Stimulated activated CD8-positive, alpha-beta memory T cell treated with anti-CD3 and anti-CD28 coated beads, Interleukin-4, amount 100 ng/mL, for 24 hours (primary cell): Measurements from ENCODE around the gene H19.

Source experiments
- DNase-seq: peaks from one replicate; pipeline ENCODE4 v3.0.0-alpha.2; 2020; ENCODE audit warnings: low read depth

H19 gene

GRCh38 chr11:1997755-1998154 lies at the start of gene H19:
Gene H19, minus strand, starts transcription at chr11:1997842.
- no peak for DNase-seq

DNA sequence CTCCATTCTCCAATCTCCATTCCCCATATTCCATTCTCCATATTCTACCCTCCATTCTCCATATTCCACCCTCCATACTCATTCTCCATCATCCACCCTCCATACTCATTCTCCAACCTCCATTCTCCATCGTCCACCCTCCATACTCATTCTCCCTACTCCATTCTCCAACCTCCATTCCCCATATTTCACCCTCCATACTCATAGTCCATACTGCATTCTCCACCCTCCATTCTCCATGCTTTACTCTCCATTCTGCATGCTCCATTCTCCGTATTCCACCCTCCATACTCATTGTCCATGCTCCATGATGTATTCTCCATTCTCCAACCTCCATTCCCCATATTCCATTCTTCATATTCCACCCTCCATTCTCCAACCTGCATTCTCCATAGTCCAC lies 44.3 kb upstream of the H19 start:
- no peak for DNase-seq

DNA sequence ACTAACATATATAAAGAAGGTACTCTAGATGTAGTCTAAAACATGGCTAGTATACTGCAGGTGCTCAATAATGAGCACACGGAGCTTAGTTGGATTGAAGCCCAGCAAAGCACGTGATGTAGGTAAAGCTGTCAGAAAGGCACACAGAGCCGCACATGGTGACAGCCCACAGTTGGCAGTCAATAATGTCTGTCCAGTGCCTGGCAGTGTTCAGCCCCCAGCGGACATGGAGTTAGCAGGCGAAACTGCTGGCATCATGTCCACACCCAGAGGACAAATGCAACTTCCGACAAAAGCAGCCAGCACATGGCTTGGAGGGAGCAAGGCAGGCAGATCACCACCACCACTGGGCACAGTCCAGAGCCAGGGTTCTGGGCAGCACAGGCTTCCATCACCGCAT lies 43.5 kb upstream of the H19 start:
- DNase-seq, result no peak

DNA sequence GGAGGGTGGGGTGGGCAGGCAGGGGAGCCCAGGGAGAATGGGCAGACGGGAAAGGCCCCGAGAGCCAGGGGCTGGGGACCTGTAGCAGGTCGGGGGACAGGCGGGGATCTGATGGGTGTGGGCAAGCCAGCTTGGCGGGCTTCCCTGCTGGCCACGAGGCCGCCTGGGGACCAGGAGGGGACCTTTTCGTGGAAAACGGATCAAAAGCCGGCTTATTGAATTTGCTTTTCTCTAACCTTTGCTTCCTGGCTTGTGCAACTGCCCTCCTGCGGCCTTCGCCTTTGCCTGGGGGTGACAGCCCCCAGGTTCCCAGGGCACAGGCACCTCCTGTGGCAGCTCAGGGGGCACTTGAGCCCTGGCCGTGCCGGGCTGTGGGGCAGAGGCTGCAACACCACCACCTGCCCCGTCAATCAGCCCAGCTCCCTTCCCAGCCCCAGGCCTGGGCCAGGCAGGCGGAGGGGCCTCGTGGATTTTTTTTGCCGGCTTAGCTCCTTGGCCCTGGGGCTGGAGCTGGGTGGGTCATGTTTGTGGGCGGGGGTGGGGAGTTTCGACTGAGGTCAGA lies 41.6 kb upstream of the H19 start:
- DNase-seq, result no peak

- no peak for DNase-seq
Measured at GRCh38 chr11:2036863-2037486, 39.3 kb upstream of the H19 start.

GRCh38 chr11:2035382-2035781 lies 37.7 kb upstream of the H19 start:
- no peak for DNase-seq

DNA sequence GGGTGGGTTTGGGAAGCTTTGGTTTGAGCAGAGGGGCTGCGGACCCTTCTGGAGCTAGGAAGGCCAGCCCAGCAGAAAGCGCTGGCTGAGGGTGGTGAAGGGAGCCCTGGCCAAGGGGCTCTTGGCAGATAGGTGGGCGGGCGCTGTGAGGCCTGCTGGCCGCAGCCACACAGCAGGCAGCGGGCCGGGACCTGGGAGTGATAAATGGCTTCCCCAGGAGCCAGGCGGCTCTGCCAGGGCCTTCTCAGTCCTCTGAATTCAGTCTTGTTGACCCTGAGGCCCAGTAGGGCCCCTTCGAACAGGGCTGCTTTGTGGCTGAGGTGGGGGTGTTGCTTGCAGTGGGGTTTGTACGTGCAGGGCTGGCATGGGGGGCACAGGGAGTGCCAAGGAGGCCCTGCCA lies 33.4 kb upstream of the H19 start:
- DNase-seq, result no peak

DNA sequence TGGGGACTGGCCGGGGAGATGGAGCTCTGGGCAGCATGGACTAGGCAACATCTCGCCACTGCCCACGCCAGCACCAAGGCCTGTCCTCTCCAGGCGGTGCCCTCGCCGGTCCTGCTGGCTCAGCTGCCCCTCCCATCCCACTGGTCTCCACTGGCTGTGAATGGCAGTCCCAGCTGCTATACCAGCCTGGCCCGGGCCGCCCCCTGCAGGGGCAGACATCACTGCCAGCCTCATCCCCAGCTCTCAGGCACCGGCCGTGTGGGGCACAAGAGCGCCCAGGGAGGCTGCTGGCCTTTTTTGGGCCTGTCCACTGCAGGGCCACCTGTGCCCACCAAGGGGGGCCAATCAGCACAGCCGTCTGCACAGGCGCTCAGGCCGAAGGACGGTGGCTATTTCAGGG lies 30.1 kb upstream of the H19 start:
- DNase-seq, result no peak

- no peak for DNase-seq
Measured at GRCh38 chr11:2015025-2015424, 17.4 kb upstream of the H19 start.

DNA sequence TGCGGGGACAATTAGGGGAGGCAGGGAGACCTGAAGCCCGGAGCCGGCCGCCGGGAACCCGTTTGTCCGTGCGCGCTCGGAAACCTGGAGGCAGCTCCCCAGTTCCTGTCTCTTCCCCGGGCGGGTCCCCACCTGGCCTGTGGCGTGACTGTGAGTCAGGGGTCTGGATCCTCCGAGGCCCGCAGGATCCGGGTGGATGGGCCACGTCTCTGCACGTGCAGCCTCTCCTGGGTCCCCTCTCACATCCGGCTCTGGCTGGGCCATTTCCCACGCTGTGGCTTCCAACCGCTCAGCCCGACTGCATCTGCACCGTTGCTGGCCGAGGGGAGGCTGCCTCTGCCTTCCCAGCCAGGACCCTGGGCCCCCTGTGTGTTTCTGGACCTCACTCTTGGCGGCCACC lies 14.8 kb upstream of the H19 start:
- DNase-seq, result no peak

GRCh38 chr11:2004466-2004865 lies 6.8 kb upstream of the H19 start:
- no peak for DNase-seq

GRCh38 chr11:2002807-2003206 lies 5.2 kb upstream of the H19 start:
- DNase-seq, result no peak

- DNase-seq, result no peak
Measured at GRCh38 chr11:2002042-2002776, 4.6 kb upstream of the H19 start.

DNA sequence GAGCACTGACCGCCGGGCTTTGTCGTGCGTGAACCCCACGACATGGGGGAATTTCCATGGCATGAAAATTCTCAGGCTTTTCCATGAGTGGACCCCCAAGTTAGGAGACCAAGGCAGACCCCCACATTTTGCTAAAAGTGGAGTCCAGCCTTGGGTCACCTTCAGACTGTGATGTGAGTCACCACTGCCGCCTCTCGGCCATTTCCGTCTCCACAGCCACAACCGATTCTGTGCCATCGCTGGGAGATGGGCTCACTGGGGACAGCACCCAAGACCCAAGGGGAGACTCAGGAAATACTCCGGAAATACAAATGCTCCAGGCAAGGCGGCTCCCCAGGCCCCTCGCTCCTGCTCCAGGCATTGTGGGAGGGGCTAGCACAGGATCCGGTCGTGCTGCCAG lies 1.2 kb upstream of the H19 start:
- no peak for DNase-seq

DNA sequence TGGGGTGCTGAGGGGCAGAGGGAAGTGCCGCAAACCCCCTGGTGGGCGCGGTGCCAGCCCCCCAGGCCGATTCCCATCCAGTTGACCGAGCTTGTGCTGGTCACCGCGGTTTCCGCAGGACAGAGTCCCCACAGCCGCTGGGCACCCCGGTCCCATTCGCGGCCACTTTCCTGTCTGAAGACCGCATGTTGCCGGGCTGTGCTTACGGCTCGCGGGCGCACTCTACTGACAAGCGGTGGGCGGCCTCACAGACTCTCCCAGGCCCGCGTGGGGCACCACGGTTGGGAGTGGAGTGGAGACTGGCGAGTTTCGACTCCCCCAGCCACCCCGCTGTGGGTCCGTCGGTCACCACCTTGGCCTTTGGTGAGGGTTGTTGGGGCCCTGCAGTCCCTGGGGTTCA lies 648 bp upstream of the H19 start:
- DNase-seq, result no peak

DNA sequence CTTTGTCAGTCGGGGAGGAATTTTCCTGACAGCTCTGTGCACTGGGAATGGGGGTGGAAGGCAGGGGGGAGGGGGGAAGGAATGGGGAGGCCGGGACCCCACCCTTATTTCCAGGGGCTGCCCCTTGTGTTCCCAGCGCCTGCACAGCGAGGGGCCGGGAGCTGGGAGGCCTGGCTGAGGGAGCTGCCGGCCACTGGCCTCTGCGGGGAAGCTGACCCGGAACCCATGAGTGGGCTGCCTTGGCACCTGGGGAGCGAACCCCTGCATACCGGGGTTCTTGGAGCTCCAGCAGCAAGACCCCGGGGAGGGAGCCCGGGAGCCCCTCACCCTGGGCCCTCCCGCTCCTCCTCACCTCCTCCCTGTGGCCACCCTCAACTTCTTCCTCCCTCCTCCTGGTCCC lies 3.5 kb downstream of the H19 start:
- DNase-seq, result no peak

DNA sequence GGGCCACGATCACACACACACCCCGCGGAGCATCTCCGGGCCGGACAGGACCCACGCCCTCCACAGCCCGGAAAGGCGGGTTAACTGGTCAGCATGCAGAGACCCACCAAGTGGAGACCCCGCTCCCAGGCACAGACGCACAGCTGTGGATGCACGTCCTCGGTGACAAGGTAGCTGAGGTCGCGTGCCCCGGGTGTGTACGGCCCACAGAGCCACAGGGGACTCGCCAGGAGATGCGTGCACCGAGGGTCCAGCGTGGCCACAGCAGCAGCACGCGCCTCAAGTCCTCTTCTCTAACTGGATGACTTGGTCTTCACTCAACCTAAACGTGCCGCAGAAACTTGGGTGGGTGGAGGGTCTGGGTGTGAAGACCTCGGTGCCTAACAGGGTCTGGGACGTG lies 5.5 kb downstream of the H19 start:
- no peak for DNase-seq

- DNase-seq, result no peak
Measured at GRCh38 chr11:1990872-1991578, 6.6 kb downstream of the H19 start.

DNA sequence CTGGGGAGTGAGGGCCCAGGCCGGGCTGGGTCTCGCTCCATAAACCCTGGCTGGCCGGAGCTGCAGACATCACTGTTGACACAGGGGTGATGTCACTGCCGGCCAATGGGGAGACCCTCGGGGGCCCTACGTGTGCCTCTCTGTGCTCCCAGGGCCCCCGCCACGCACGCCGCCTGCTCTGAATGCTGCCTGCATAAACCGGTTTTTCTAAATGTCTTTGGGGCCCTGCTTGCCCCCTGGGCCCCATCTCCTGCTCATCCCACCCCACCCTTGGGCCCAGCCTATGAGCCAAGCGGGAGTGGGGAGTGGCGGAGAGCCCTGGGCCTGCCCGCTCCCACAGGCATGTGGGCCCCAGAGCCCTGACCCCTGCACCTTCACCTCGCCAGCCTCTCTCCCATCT lies 7.7 kb downstream of the H19 start:
- DNase-seq, result no peak

- DNase-seq, result no peak
Measured at GRCh38 chr11:1988667-1989317, 8.8 kb downstream of the H19 start.

- DNase-seq, result no peak
Measured at GRCh38 chr11:1988174-1988573, 9.5 kb downstream of the H19 start.

DNA sequence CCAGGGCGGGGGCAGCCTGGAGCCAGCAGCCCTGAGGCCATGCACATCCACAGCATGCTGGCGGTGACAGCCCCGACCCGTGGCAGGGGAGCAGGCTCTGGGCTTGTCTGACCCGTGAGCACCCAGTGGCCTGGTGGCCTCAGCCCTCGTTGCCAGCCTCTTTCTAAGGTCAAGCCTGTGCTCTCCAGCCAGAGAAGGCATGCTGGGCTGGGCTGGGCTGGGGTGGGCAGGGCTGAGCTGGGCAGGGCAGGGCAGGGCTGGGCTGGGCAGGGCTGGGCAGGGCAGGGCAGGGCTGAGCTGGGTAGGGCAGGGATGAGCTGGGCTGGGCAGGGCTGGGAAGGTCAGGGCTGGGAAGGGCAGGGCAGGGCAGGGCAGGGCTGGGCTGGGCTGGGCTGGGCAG lies 10.6 kb downstream of the H19 start:
- no peak for DNase-seq

DNA sequence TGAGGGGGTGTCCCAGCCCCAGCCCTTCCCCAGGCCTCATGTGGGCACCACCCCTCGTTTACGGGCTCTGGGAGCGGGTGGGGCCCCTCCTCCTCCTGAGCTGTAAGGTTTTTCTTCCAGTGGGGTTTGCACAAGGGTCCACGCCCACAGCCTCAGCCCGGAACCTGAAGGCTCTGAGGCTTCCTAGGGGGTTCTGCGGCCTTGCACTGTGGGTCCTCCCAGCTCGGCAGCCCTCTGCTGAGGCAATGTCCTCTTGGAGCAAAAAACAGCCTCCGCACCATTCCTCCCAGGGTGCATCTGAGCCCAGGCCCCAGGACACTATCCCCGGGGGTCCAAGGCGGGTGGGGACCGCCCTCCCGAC lies 14.1 kb downstream of the H19 start:
- DNase-seq, result no peak
